Mucosa of rectum (tissue), 2 donors: ENCODE results near the gene ADAP2.
A peak's percentile ranks its signal among the peaks of the same experiment; 100 is the strongest.
"Not testable (repeated sequence)": the region's sequence is repeated elsewhere in the genome, so short reads cannot be mapped to it uniquely, and the experiment has no call there.

Experiments used
- H3K27ac ChIP-seq, 2 donors: one replicate each; pipeline ENCODE4 v1.7.0; 2013; ENCODE audit warnings: inconsistent platforms in 2 of 2, low read depth in 2 of 2, low read length in 2 of 2
- H3K27me3 ChIP-seq, 2 donors: one replicate each; pipeline ENCODE4 v1.7.0; 2013; ENCODE audit warnings: low read length in 2 of 2; ENCODE audit not compliant: control insufficient read depth in 2 of 2, insufficient read depth in 2 of 2
- H3K36me3 ChIP-seq, 2 donors: one replicate each; pipeline ENCODE4 v1.7.0; 2013; ENCODE audit warnings: low read length in 2 of 2; ENCODE audit not compliant: control insufficient read depth in 2 of 2, insufficient read depth in 2 of 2
- H3K4me1 ChIP-seq, 2 donors: one replicate each; pipeline ENCODE4 v1.7.0; 2013; ENCODE audit warnings: low read length in 2 of 2, mild to moderate bottlenecking in 1 of 2; ENCODE audit not compliant: control insufficient read depth in 2 of 2, insufficient read depth in 2 of 2
- H3K4me3 ChIP-seq, 2 donors: one replicate each; pipeline ENCODE4 v1.7.0; 2013; ENCODE audit warnings: low read length in 2 of 2
- H3K9ac ChIP-seq, 2 donors: one replicate each; pipeline ENCODE4 v1.7.0; 2013; ENCODE audit warnings: low read length in 2 of 2, low read depth in 1 of 2, mild to moderate bottlenecking in 1 of 2
- H3K9me3 ChIP-seq, 2 donors: one replicate each; pipeline ENCODE4 v1.7.0; 2013; ENCODE audit warnings: low read length in 2 of 2; ENCODE audit not compliant: control insufficient read depth in 2 of 2
- donor health status: healthy.
- donor health status: Normal muscosa, but diverticular disease.

The ADAP2 gene, protein sequence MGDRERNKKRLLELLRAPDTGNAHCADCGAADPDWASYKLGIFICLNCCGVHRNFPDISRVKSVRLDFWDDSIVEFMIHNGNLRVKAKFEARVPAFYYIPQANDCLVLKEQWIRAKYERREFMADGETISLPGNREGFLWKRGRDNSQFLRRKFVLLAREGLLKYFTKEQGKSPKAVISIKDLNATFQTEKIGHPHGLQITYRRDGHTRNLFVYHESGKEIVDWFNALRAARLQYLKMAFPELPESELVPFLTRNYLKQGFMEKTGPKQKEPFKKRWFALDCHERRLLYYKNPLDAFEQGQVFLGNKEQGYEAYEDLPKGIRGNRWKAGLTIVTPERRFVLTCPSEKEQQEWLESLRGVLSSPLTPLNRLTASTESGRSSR

DNA sequence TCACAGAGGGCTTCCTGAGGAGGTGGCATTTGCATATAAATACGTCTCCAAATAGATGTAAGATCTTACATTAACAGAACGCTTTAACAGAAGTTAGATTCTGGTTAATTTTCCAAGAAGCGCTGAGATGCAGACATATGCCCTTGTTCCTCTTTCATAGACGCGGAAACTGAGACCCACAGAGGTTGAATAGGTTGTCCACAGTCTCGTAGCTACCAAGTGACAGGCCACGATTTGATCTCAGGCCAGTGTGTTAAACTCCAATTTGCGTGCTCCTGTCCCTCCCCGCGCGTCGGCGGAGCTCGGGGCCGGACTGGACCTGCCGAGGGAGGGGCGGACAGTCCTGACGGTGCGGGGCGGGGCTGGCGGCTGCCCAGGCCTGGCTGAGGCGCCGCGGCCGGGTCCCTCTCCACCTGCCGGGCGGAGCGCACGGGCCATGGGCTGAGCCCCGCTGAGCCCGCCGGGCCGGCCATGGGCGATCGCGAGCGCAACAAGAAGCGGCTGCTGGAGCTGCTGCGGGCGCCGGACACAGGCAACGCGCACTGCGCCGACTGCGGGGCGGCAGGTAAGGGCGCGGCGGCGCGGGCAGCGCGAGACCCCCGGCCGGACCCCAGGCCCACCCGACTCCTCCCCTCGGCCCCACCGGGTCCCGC, at the start of gene ADAP2:
Gene ADAP2 (plus strand): TSS at position 402 of the 653 bp plus-strand sequence. CDS start 70 bp downstream, at position 472.
- H3K4me1 ChIP-seq: peaks cover 3 to 7% of the 10 kb centered on the region in 2 donors
- H3K27ac ChIP-seq: peak within 1 kb of the TSS; percentile 43 to 45
- no peaks in the 10 kb centered on the region for H3K36me3 ChIP-seq
- peak within 1 kb of the TSS; percentile 63 to 69 for H3K4me3 ChIP-seq
- H3K9ac ChIP-seq: peak within 1 kb of the TSS in 1 of 2 donors; percentile 62
- no peaks in the 10 kb centered on the region for H3K9me3 ChIP-seq
- peaks cover 15 to 19% of the 10 kb centered on the region in 2 donors for H3K27me3 ChIP-seq

DNA sequence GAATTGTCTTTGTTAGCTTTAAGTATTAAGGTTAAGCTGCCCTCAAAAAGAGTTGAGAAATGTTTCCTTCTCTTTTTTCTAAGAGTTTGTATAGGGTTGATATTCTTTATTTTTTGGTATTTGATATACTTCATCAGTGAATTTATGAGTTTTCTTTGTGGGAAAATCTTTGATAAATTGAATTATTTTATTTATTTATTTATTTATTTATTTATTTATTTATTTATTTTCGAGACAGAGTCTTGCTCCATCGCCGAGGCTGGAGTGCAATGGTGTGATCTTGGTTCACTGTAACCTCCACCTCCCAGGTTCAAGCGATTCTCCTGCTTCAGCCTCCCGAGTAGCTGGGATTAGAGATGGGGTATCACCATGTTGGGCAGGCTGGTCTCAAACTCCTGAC, 35.6 kb upstream of the ADAP2 start:
- no peaks in the 10 kb centered on the region for H3K36me3 ChIP-seq
- no peaks in the 10 kb centered on the region for H3K4me1 ChIP-seq
- H3K4me3 ChIP-seq: no peak overlapping the region
- H3K27me3 ChIP-seq: no peaks in the 10 kb centered on the region
- no peak overlapping the region for H3K9ac ChIP-seq
- no peaks in the 10 kb centered on the region for H3K9me3 ChIP-seq
- no peak overlapping the region for H3K27ac ChIP-seq

- Histone ChIP-seq H3K27ac (no peak overlapping the region), H3K36me3 (peaks cover 11 to 16% of the 10 kb centered on the region in 2 donors), H3K4me3 (no peak overlapping the region), H3K9me3 (no peaks in the 10 kb centered on the region), H3K27me3 (no peaks in the 10 kb centered on the region), H3K4me1 (no peaks in the 10 kb centered on the region), H3K9ac (no peak overlapping the region)
Observed at GRCh38 chr17:30894236-30894635, 27.5 kb upstream of the ADAP2 start.

GRCh38 chr17:30897311-30897710, 24.4 kb upstream of the ADAP2 start:
- H3K27me3 ChIP-seq: no peaks in the 10 kb centered on the region
- H3K4me1 ChIP-seq: no peaks in the 10 kb centered on the region
- H3K4me3 ChIP-seq: no peak overlapping the region
- no peak overlapping the region for H3K9ac ChIP-seq
- H3K9me3 ChIP-seq: no peaks in the 10 kb centered on the region
- peaks cover 11 to 27% of the 10 kb centered on the region in 2 donors for H3K36me3 ChIP-seq
- no peak overlapping the region for H3K27ac ChIP-seq

DNA sequence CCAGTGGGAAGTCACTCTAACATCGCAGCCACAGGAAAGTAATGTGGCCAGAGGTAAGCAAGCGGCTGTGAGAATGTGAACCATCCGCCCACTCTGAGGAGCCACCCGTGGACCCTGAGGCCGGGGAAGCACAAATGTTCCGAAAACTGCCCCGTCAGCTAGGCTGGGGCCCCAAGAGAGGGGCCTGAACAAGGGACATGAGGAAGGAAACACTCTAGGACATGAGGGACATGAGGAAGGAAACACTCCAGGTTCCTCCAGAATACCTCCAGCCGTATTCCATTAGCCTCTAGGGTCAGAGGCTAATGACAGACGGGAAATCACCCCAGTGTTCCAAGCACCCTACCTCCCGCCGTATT, 16.0 kb upstream of the ADAP2 start:
- peak overlapping the region; percentile 82 to 89 for H3K27ac ChIP-seq
- peak overlapping the region; percentile 83 to 92 for H3K4me3 ChIP-seq
- peak overlapping the region; percentile 86 to 91 for H3K9ac ChIP-seq
- peaks cover 0 to 10% of the 10 kb centered on the region in 2 donors for H3K36me3 ChIP-seq
- H3K27me3 ChIP-seq: no peaks in the 10 kb centered on the region
- H3K4me1 ChIP-seq: peaks cover 0 to 4% of the 10 kb centered on the region in 2 donors
- H3K9me3 ChIP-seq: no peaks in the 10 kb centered on the region

- H3K9ac ChIP-seq: peak within 1 kb of the TSS; percentile 86 to 91
- H3K27ac ChIP-seq: peak within 1 kb of the TSS; percentile 82 to 89
- peak within 1 kb of the TSS; percentile 83 to 92 for H3K4me3 ChIP-seq
- peaks cover 0 to 4% of the 10 kb centered on the region in 2 donors for H3K4me1 ChIP-seq
- no peaks in the 10 kb centered on the region for H3K9me3 ChIP-seq
- peaks cover 0 to 9% of the 10 kb centered on the region in 2 donors for H3K36me3 ChIP-seq
- H3K27me3 ChIP-seq: no peaks in the 10 kb centered on the region
Observed at GRCh38 chr17:30906101-30906911, 15.4 kb upstream of the ADAP2 start, which contains the start of gene TEFM. TEFM (minus strand) TSS chr17:30906238; CDS start chr17:30906198, 40 bp downstream.

GRCh38 chr17:30908717-30909420, 12.9 kb upstream of the ADAP2 start:
- H3K36me3 ChIP-seq: peaks cover 0 to 1% of the 10 kb centered on the region in 2 donors
- H3K9me3 ChIP-seq: no peaks in the 10 kb centered on the region
- no peak overlapping the region for H3K4me3 ChIP-seq
- H3K27me3 ChIP-seq: no peaks in the 10 kb centered on the region
- H3K9ac ChIP-seq: no peak overlapping the region
- no peak overlapping the region for H3K27ac ChIP-seq
- H3K4me1 ChIP-seq: peaks cover 0 to 4% of the 10 kb centered on the region in 2 donors

- H3K4me3 ChIP-seq, H3K9me3 ChIP-seq, H3K27me3 ChIP-seq, H3K4me1 ChIP-seq, H3K27ac ChIP-seq, H3K9ac ChIP-seq, H3K36me3 ChIP-seq: not testable (repeated sequence)
Observed at GRCh38 chr17:30910151-30910550, 11.6 kb upstream of the ADAP2 start.

GRCh38 chr17:30913955-30914354, 7.8 kb upstream of the ADAP2 start:
- Histone ChIP-seq H3K27ac (no peak overlapping the region), H3K36me3 (no peaks in the 10 kb centered on the region), H3K4me3 (no peak overlapping the region), H3K9ac (no peak overlapping the region), H3K9me3 (no peaks in the 10 kb centered on the region), H3K4me1 (no peaks in the 10 kb centered on the region), H3K27me3 (no peaks in the 10 kb centered on the region)
